H54 (cell line): ENCODE measurements around the gene IQCM.

Experiments used
- DNase-seq: peaks from one replicate; pipeline ENCODE4 v3.0.0; 2011; ENCODE audit warnings: low spot score, mixed read lengths; ENCODE audit not compliant: insufficient read length
- FAIRE-seq: peaks from 3 replicates; lab custom pipeline; 2011; peaks lifted over from hg19 to GRCh38; lab: Jason Lieb, UNC
- POLR2A ChIP-seq: IDR thresholded peaks from 2 replicates; pipeline ENCODE4 v1.6.1; 2011; ENCODE audit warnings: low read depth, mild to moderate bottlenecking, low read length

IQCM gene

GRCh38 chr4:149815743-149816142 is at the start of gene IQCM:
Gene IQCM, minus strand, starts transcription at chr4:149815843. Its CDS starts 73,152 bp downstream, at chr4:149742691.
- FAIRE-seq (no peak), DNase-seq (no peak)
- no peak for TF ChIP-seq POLR2A

GRCh38 chr4:149857446-149857845 is 41.8 kb upstream of the IQCM start:
- FAIRE-seq (no peak), DNase-seq (no peak)
- TF ChIP-seq POLR2A = no peak

- FAIRE-seq (no peak), DNase-seq (no peak)
- no peak for TF ChIP-seq POLR2A
Observed at GRCh38 chr4:149845743-149846142, 30.1 kb upstream of the IQCM start.

- DNase-seq = no peak
- no peak for FAIRE-seq
- TF ChIP-seq POLR2A = no peak
Observed at GRCh38 chr4:149841686-149842085, 26.0 kb upstream of the IQCM start.

- FAIRE-seq = no peak
- TF ChIP-seq POLR2A = no peak
- no peak for DNase-seq
Observed at GRCh38 chr4:149838036-149838435, 22.4 kb upstream of the IQCM start.

GRCh38 chr4:149836546-149836945 is 20.9 kb upstream of the IQCM start:
- no peak for FAIRE-seq
- DNase-seq = no peak
- no peak for TF ChIP-seq POLR2A

- TF ChIP-seq POLR2A = no peak
- DNase-seq = no peak
- no peak for FAIRE-seq
Observed at GRCh38 chr4:149835280-149835679, 19.6 kb upstream of the IQCM start.

GRCh38 chr4:149831656-149832208 is 16.1 kb upstream of the IQCM start:
- DNase-seq = no peak
- TF ChIP-seq POLR2A = no peak
- FAIRE-seq = no peak

- no peak for FAIRE-seq
- TF ChIP-seq POLR2A = no peak
- no peak for DNase-seq
Observed at GRCh38 chr4:149830823-149831222, 15.2 kb upstream of the IQCM start.

- DNase-seq (peak; percentile 3), FAIRE-seq (peak; percentile 36)
- TF ChIP-seq POLR2A = no peak
Observed at GRCh38 chr4:149825336-149825735, 9.7 kb upstream of the IQCM start.

- FAIRE-seq = peak; percentile 88
- peak; percentile 6 for DNase-seq
- TF ChIP-seq POLR2A = no peak
Observed at GRCh38 chr4:149823769-149824221, 8.2 kb upstream of the IQCM start.

GRCh38 chr4:149801416-149801815 is 14.2 kb downstream of the IQCM start:
- no peak for FAIRE-seq

GRCh38 chr4:149799546-149799945 is 16.1 kb downstream of the IQCM start:
- DNase-seq = no peak
- FAIRE-seq = no peak

More at GRCh38 chr4:149801416-149801815, 14.2 kb downstream of the IQCM start:
- no peak for TF ChIP-seq POLR2A
- no peak for DNase-seq

GRCh38 chr4:149796381-149796780 is 19.3 kb downstream of the IQCM start:
- no peak for TF ChIP-seq POLR2A
- DNase-seq (no peak), FAIRE-seq (no peak)

More at GRCh38 chr4:149799546-149799945, 16.1 kb downstream of the IQCM start:
- TF ChIP-seq POLR2A = no peak

GRCh38 chr4:149795256-149795655 is 20.4 kb downstream of the IQCM start:
- FAIRE-seq (no peak), DNase-seq (no peak)
- no peak for TF ChIP-seq POLR2A
